ENCODE data around the gene PPIL4. TPM values are rescaled to one million over a fixed set of nuclear protein-coding genes. Genes with fewer than 3 reads are reported as not detected.

PPIL4 gene
- total and polyA plus RNA-seq, 2 experiments from 2014 or later = 35.1 to 47.3 TPM

GRCh38 chr6:149513915-149514314 lies 31.9 kb downstream of the PPIL4 start:
- Mint-ChIP-seq H3K9me3 (no peaks in the 10 kb centered on the region), H3K27ac (no peak overlapping the region)
- TF ChIP-seq STAT1 (IDR thresholded peaks at IDR 0.05; ENCODE audit: unreplicated experiment) (no peak), ZNF462 (CRISPR knock-in tag; IDR thresholded peaks at IDR 0.05) (no peak), REST (IDR thresholded peaks at IDR 0.05; ENCODE audit: unreplicated experiment) (no peak), CREB1 (CRISPR knock-in tag; IDR thresholded peaks at IDR 0.05; ENCODE audit: low read depth) (no peak), EZH2 (IDR thresholded peaks at IDR 0.05; ENCODE audit: low read depth, unreplicated experiment) (no peak), POLR2AphosphoS5 (IDR thresholded peaks at IDR 0.05; ENCODE audit: low read depth) (no peak)

More at GRCh38 chr6:149513915-149514314, 31.9 kb downstream of the PPIL4 start:
- H3K4me3 ChIP-seq = no peak overlapping the region
- no peaks in the 10 kb centered on the region; the same call in 1 of the 2 replicates for H3K79me2 ChIP-seq (replicated peaks; ENCODE audit: insufficient read depth)
- no peaks in the 10 kb centered on the region for H3F3A ChIP-seq (replicated peaks; ENCODE audit: low read depth)
- H3K4me1 Mint-ChIP-seq = peaks cover 5% of the 10 kb centered on the region; the same call in 2 of the 3 replicates
- H3K36me3 ChIP-seq (ENCODE audit: insufficient read depth) = peaks cover 9% of the 10 kb centered on the region; the same call in 1 of the 2 replicates
- no peak overlapping the region for H3K4me2 ChIP-seq
- peaks cover 22% of the 10 kb centered on the region for H3K36me3 Mint-ChIP-seq (ENCODE audit: low read depth)
- H2AFZ ChIP-seq = no peak overlapping the region
- no peaks in the 10 kb centered on the region for H3K9me2 ChIP-seq (ENCODE audit: insufficient read depth)
- no peak overlapping the region for H3K27ac ChIP-seq (ENCODE audit: low read depth)
- ATAC-seq (no peak), DNase-seq (ENCODE audit: low spot score) (no peak)
- peaks cover 6% of the 10 kb centered on the region; the same call in 1 of the 2 replicates for H4K20me1 ChIP-seq (replicated peaks; ENCODE audit: insufficient read depth)
- H3K4me1 ChIP-seq (ENCODE audit: insufficient read depth) = peaks cover 3% of the 10 kb centered on the region; the same call in 1 of the 2 replicates
- H3K4me3 Mint-ChIP-seq = no peak overlapping the region
- peaks cover 1% of the 10 kb centered on the region for H3K27me3 Mint-ChIP-seq (ENCODE audit: insufficient read depth, low read depth, poor library complexity)
- no peaks in the 10 kb centered on the region for H3K27me3 ChIP-seq (ENCODE audit: insufficient read depth)

Data from GM23338 (cell line).